SH-SY5Y (cell line): Measurements from ENCODE around the gene PLEKHF1.

Experiments used
- GATA2 ChIP-seq: IDR thresholded peaks from 2 replicates; pipeline ENCODE4 v1.6.1; 2011; ENCODE audit warnings: mild to moderate bottlenecking, low read depth, low read length
- GATA3 ChIP-seq: IDR thresholded peaks from 2 replicates; pipeline ENCODE4 v1.6.1; 2011; ENCODE audit warnings: low read depth, mild to moderate bottlenecking, low read length, moderate library complexity

PLEKHF1 gene

GRCh38 chr19:29712744-29713516, 47.7 kb downstream of the PLEKHF1 start:
- no peak for TF ChIP-seq GATA2
- TF ChIP-seq GATA3, result no peak

DNA sequence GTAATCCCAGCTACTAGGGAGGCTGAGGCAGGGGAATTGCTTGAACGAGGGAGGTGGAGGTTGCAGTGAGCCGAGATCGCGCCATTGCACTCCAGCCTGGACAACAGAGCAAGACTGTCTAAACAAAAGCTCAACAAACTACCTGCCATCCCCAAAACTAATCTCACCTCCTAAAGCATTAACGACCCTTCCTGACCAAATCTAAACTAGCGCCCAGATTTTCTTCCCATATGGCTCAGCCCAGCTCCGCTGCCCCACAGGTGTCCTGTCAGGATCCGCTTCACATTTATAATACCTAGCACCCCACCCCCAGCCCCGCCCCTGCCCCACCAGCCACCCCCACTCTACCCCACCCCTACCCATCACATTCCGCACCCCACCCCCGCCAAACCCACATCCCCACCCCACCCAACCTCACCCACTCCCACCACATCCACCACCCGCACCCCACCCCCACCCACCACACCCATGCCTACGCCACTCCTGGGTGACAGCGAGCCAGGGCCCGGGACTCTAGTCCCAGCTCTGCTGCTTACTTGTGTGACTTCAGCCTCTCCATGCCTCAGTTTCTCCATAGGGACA, 49.2 kb downstream of the PLEKHF1 start:
- TF ChIP-seq GATA2 (no peak), GATA3 (no peak)

DNA sequence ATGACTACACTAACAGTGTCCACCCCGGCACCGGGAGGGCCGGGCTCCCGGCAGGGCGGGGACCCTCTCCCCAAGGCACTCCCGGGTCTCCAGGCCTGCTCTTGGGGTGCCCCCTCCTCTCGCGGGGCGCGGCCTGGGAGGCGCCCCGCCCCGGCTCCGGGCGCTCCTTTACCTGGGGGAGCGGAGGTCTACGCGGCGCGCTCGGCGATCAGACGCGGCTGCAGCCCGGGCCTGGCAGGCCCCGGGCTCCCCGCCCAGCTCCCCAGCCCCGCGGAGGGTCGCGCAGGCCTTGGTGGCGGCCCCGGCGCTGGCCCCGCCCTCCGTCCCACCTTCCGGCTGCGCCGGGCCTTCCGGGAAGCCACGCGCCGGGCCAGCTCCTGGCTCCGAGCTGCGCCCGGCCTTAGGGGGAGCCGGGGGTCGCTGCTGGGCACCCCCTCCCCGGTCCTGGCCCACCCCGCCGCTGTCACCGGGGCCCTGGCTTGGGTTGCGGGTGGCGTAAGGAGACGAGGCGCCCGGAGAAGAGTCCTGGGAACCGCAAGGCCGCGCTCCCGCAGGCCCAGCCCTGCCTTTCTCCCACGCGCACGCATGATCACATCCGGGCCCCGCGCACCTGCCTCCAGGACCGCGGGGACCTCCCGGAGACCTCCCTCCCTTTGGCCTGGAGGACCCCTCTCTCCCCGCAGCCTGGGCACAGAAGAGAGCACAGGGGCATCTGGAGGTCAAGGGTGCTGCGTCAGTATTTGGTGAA, 49.9 kb downstream of the PLEKHF1 start, which contains the start of gene C19orf12:
TSS of gene C19orf12 (minus strand) at position 309 of the 748 bp plus-strand sequence. CDS start 6,848 bp downstream, outside the sequence.
- TF ChIP-seq GATA2 (no peak), GATA3 (no peak)

DNA sequence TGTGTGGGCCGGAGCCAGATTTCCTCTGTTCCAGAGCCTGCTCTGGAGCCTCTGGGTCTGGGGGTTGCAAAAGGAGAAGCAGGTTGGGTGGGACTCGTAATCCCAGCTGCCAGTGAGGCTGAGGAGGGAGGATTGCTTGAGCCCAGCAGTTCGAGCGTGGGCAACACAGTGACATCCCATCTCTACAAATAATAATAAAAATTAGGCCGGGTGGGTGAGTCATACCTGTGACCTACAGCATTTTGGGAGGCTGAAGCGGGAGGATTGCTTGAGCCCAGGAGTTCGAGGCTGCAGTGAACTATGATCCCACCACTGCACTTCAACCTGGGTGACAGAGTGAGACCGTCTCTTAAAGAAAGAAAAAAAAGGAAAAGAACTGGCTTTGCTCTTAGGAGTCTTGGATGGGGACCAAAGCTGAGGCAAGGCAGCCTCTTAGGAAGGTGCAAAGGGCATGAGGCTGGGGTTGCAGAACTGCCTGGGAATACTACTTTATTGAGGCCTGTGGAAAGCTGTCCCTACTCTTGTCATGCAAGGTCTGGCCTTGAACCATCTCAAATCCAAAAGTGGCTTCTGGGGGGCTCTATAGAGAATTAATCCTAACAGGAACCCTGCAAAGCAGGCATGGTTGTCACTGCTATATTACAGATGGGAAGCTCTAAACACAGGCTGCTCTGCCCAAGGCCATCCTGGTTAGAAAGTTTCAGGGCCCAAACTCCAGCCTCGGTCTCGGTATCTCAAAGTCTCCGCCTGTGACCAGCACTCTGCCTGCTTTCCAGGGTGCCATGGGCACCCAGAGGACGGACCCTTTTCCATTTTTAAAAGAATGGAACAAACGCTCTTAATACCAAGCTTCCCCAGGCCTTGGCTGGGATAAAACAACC, 50.7 kb downstream of the PLEKHF1 start:
- TF ChIP-seq GATA3, result no peak
- no peak for TF ChIP-seq GATA2

DNA sequence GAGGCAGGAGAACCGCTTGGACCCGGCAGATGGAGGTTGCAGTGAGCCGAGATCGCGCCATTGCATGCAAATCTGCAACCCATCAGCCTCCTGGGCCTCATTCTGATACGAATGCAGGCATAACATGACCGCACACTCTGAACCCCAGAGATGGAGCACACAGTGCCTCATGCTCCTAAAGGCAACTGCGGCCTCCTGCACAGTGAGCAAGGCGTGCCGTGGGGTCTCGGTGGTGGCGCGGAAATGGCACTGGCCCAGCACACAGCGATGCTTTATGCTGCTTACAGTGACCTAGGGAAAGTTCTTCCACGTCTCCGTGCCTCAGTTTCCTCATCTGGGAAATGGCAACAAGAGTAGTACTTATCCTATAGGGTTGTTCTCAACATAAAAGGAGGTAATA, 51.8 kb downstream of the PLEKHF1 start:
- TF ChIP-seq GATA2, result no peak
- TF ChIP-seq GATA3, result no peak

GRCh38 chr19:29724102-29724641, 58.9 kb downstream of the PLEKHF1 start:
- TF ChIP-seq GATA2, result no peak

DNA sequence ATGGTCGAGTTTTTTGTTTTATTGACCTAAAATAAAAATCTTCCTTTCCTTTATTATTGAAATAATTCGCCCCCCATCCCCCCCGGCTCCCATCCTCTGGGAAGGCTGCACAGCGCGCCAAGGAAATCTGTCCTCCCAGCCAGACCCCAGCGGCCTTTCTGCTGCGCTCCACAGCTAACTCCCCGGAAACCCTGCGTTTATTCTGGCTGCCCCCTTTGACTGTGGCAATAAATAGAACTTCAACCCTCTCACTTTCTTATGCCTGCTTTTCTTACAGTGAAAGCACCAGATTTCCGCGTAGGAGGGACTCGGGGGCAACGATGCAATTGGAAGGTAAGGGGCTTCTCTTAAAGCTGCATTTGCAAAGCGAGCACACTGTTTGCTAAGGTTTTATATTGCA, 59.5 kb downstream of the PLEKHF1 start:
- TF ChIP-seq GATA3 (no peak), GATA2 (no peak)
